OCI-LY3 (cell line): ENCODE data around the gene TEX26.

Experiments used
- H2AFZ ChIP-seq: fragments of 200-600, 300-600 bp; shearing (Covaris generic); 2 replicates; pipeline ENCODE4 v1.6.0; 2014; ENCODE audit warnings: antibody characterized with exemption, low read depth, low read length
- H3K27ac ChIP-seq: fragments of 200-600, 300-600 bp; sonication (generic); 2 replicates; pipeline ENCODE4 v1.5.1; 2014; ENCODE audit warnings: mild to moderate bottlenecking, low read length, moderate library complexity, mixed read lengths
- H3K27me3 ChIP-seq: fragments of 200-600, 300-600 bp; sonication (generic); 2 replicates; pipeline ENCODE4 v1.6.1; 2014; ENCODE audit warnings: low read depth, low read length, mixed read lengths
- H3K36me3 ChIP-seq: fragments of 200-600, 300-600 bp; sonication (generic); replicated peaks from 2 replicates; pipeline ENCODE3; 2014; ENCODE audit warnings: low read depth, low read length, mixed read lengths
- H3K4me1 ChIP-seq: fragments of 300-600, 200-600 bp; sonication (generic); 2 replicates; pipeline ENCODE4 v1.6.1; 2014; ENCODE audit warnings: low read length, mixed read lengths
- H3K4me2 ChIP-seq: fragments of 200-600, 300-600 bp; sonication (generic); 2 replicates; pipeline ENCODE4 v1.6.1; 2014; ENCODE audit warnings: low read length, mixed read lengths
- H3K4me3 ChIP-seq: fragments of 300-600, 200-600 bp; sonication (generic); 2 replicates; pipeline ENCODE4 v1.5.1; 2014; ENCODE audit warnings: antibody characterized with exemption, mild to moderate bottlenecking, low read length, moderate library complexity
- H3K79me2 ChIP-seq: fragments of 300-600, 200-600 bp; shearing (Covaris generic); 2 replicates; pipeline ENCODE4 v1.6.1; 2014; ENCODE audit warnings: mild to moderate bottlenecking, low read length, mixed read lengths
- H3K9ac ChIP-seq: fragments of 300-600, 200-600 bp; shearing (Covaris generic); 2 replicates; pipeline ENCODE4 v1.6.0; 2014; ENCODE audit warnings: mild to moderate bottlenecking, low read length, moderate library complexity
- H3K9me3 ChIP-seq: fragments of 200-600, 300-600 bp; shearing (Covaris generic); 2 replicates; pipeline ENCODE4 v1.6.1; 2014; ENCODE audit warnings: low read length, mixed read lengths; ENCODE audit not compliant: insufficient read depth
- H4K20me1 ChIP-seq: fragments of 200-600, 300-600 bp; sonication (generic); 2 replicates; pipeline ENCODE4 v1.6.1; 2016; ENCODE audit warnings: low read length, mixed read lengths; ENCODE audit not compliant: insufficient read depth
- EZH2phosphoT487 ChIP-seq: fragments of 200-600 bp; shearing (Covaris generic); IDR thresholded peaks from 2 replicates; pipeline ENCODE4 v1.6.1; 2018; ENCODE audit warnings: antibody characterized with exemption, mixed run types, low read depth
- TF ChIP-seq, protein P1 (sequence below): fragments of 200-600, 300-600 bp; sonication (generic); IDR thresholded peaks from 2 replicates; pipeline ENCODE4 v1.5.1; 2014; ENCODE audit warnings: antibody characterized with exemption, low read length, low read depth

The TEX26 gene

GRCh38 chr13:30998136-30999088, 66.0 kb downstream of the TEX26 start:
- Histone ChIP-seq H3K27ac (no peak overlapping the region), H3K9ac (no peak overlapping the region), H4K20me1 (no peaks in the 10 kb centered on the region), H3K27me3 (peaks cover 83% of the 10 kb centered on the region), H3K79me2 (no peaks in the 10 kb centered on the region), H3K36me3 (no peaks in the 10 kb centered on the region), H2AFZ (no peak overlapping the region), H3K4me1 (no peaks in the 10 kb centered on the region), H3K9me3 (no peaks in the 10 kb centered on the region), H3K4me2 (no peak overlapping the region), H3K4me3 (no peak overlapping the region)
- TF ChIP-seq, protein P1, sequence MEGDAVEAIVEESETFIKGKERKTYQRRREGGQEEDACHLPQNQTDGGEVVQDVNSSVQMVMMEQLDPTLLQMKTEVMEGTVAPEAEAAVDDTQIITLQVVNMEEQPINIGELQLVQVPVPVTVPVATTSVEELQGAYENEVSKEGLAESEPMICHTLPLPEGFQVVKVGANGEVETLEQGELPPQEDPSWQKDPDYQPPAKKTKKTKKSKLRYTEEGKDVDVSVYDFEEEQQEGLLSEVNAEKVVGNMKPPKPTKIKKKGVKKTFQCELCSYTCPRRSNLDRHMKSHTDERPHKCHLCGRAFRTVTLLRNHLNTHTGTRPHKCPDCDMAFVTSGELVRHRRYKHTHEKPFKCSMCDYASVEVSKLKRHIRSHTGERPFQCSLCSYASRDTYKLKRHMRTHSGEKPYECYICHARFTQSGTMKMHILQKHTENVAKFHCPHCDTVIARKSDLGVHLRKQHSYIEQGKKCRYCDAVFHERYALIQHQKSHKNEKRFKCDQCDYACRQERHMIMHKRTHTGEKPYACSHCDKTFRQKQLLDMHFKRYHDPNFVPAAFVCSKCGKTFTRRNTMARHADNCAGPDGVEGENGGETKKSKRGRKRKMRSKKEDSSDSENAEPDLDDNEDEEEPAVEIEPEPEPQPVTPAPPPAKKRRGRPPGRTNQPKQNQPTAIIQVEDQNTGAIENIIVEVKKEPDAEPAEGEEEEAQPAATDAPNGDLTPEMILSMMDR = no peak

GRCh38 chr13:31000889-31001288, 68.4 kb downstream of the TEX26 start:
- Histone ChIP-seq H3K27me3 (peaks cover 79% of the 10 kb centered on the region), H3K4me1 (no peaks in the 10 kb centered on the region), H3K9me3 (no peaks in the 10 kb centered on the region), H3K4me3 (no peak overlapping the region), H3K36me3 (no peaks in the 10 kb centered on the region), H4K20me1 (no peaks in the 10 kb centered on the region), H3K9ac (no peak overlapping the region), H3K79me2 (no peaks in the 10 kb centered on the region), H3K27ac (no peak overlapping the region), H2AFZ (no peak overlapping the region), H3K4me2 (no peak overlapping the region)
- no peak for TF ChIP-seq EZH2phosphoT487
- TF ChIP-seq, protein P1 = no peak

- TF ChIP-seq, protein P1 = no peak
- TF ChIP-seq EZH2phosphoT487 = no peak
- no peaks in the 10 kb centered on the region for H3K79me2 ChIP-seq
- H3K27me3 ChIP-seq = peaks cover 80% of the 10 kb centered on the region
- H2AFZ ChIP-seq = no peak overlapping the region
- H3K4me3 ChIP-seq = no peak overlapping the region
- H3K27ac ChIP-seq = no peak overlapping the region
- no peaks in the 10 kb centered on the region for H3K9me3 ChIP-seq
- no peak overlapping the region for H3K4me2 ChIP-seq
- H4K20me1 ChIP-seq = no peaks in the 10 kb centered on the region
- H3K9ac ChIP-seq = no peak overlapping the region
- H3K4me1 ChIP-seq = no peaks in the 10 kb centered on the region
- H3K36me3 ChIP-seq = no peaks in the 10 kb centered on the region
Measured at GRCh38 chr13:31001647-31002046, 69.2 kb downstream of the TEX26 start.

GRCh38 chr13:31005066-31005465, 72.6 kb downstream of the TEX26 start:
- H3K9me3 ChIP-seq = no peaks in the 10 kb centered on the region
- H3K27me3 ChIP-seq = peaks cover 81% of the 10 kb centered on the region
- TF ChIP-seq, protein P1 = no peak
- TF ChIP-seq EZH2phosphoT487 = no peak
- H4K20me1 ChIP-seq = no peaks in the 10 kb centered on the region
- H3K4me1 ChIP-seq = no peaks in the 10 kb centered on the region
- no peak overlapping the region for H3K27ac ChIP-seq
- no peak overlapping the region for H2AFZ ChIP-seq
- H3K9ac ChIP-seq = no peak overlapping the region
- H3K36me3 ChIP-seq = no peaks in the 10 kb centered on the region
- H3K4me2 ChIP-seq = no peak overlapping the region
- no peak overlapping the region for H3K4me3 ChIP-seq
- no peaks in the 10 kb centered on the region for H3K79me2 ChIP-seq
